HepG2 (cell line): ENCODE results near the gene DUSP8. TPM values are rescaled to one million over a fixed set of nuclear protein-coding genes. Genes with fewer than 3 reads are reported as not detected.

Experiments
- ATAC-seq: fragments of 200-7000 bp; cut with Tn5 transposase; 3 replicates; pipeline ENCODE4 v1.9.1; 2020; ENCODE audit warnings: mild to moderate bottlenecking, moderate library complexity
- BruUV-seq: library from RNA; stranded (reverse); fragments of 400-500 nt; replicated peaks from 2 replicates; lab custom pipeline; 2021; lab: Mats Ljungman, UMichigan
- CTCF ChIA-PET: fragments of 300-600 bp; formaldehyde crosslinking; extraction: SDS; loops from one replicate; lab custom pipeline; 2021; ENCODE audit warnings: low total read pairs, inconsistent platforms, low intra/inter-chr PET ratio; lab: Yijun Ruan, JAX
- POLR2A ChIA-PET: fragments of 350-600 bp; sonication (Branson Sonifier 250); formaldehyde crosslinking; loops from one replicate; lab custom pipeline; 2020; ENCODE audit warnings: antibody characterized with exemption, inconsistent platforms; lab: Yijun Ruan, JAX
- DNase-seq: peaks from one replicate; pipeline ENCODE4 v3.0.0-alpha.2; 2015; ENCODE audit warnings: low spot score
- FAIRE-seq: peaks from 3 replicates; lab custom pipeline; 2011; peaks lifted over from hg19 to GRCh38; lab: Jason Lieb, UNC
- H2AFZ ChIP-seq: one replicate; pipeline ENCODE4 v1.6.1; 2011; ENCODE audit warnings: low read length, inconsistent platforms
- H3K27ac ChIP-seq: fragments of 300-600 bp; 3 replicates; pipeline ENCODE4 v1.8.0; 2011; ENCODE audit warnings: mixed run types, mild to moderate bottlenecking, mixed read lengths, low read length, inconsistent platforms; ENCODE audit not compliant: insufficient read depth; ENCODE audit errors: extremely low read length
- H3K27me3 ChIP-seq, 2 experiments: fragments of 200-600 bp in 1 of 2; 2 replicates in 1 of 2; 3 replicates in 1 of 2; pipeline versions ENCODE4 v1.6.0 to v1.8.0; 2011; ENCODE audit warnings: low read length in 2 of 2, mild to moderate bottlenecking in 2 of 2, moderate library complexity in 2 of 2, inconsistent platforms in 1 of 2; ENCODE audit not compliant: insufficient read depth in 2 of 2, control insufficient read depth in 1 of 2
- H3K36me3 ChIP-seq, 2 experiments: fragments of 200-600 bp in 1 of 2; replicated peaks in 1 of 2; 2 replicates in 1 of 2; 3 replicates in 1 of 2; pipeline versions ENCODE4 v1.5.1 to v1.8.0; 2011; ENCODE audit warnings: low read length in 2 of 2, inconsistent platforms in 1 of 2; ENCODE audit not compliant: insufficient read depth in 2 of 2, control insufficient read depth in 1 of 2
- H3K4me1 ChIP-seq: 2 replicates; pipeline ENCODE4 v1.5.1; 2012; ENCODE audit warnings: low read length, inconsistent platforms; ENCODE audit not compliant: insufficient read depth
- H3K4me2 ChIP-seq: 2 replicates; pipeline ENCODE4 v1.6.0; 2011; ENCODE audit warnings: low read depth, low read length, inconsistent platforms
- H3K4me3 ChIP-seq, 3 experiments: fragments of 200-600 bp in 1 of 3; sonication (generic), shearing (Covaris generic) in 1 of 3; replicated peaks in 1 of 3; 2 replicates each; pipeline ENCODE4 v1.5.1; 2011 to 2016; ENCODE audit warnings: low read length in 3 of 3, inconsistent platforms in 2 of 3, low read depth in 2 of 3, mild to moderate bottlenecking in 2 of 3, control low read depth in 1 of 3, mixed read lengths in 1 of 3; ENCODE audit not compliant: insufficient read depth in 1 of 3
- H3K79me2 ChIP-seq: one replicate; pipeline ENCODE4 v1.6.1; 2011; ENCODE audit warnings: low read length, inconsistent platforms; ENCODE audit not compliant: insufficient read depth
- H3K9ac ChIP-seq: 2 replicates; pipeline ENCODE4 v1.6.0; 2011; ENCODE audit warnings: mild to moderate bottlenecking, low read depth, low read length, inconsistent platforms; ENCODE audit not compliant: insufficient read depth
- H3K9me3 ChIP-seq: 2 replicates; pipeline ENCODE4 v1.5.1; 2012; ENCODE audit warnings: mild to moderate bottlenecking, low read length
- H4K20me1 ChIP-seq: 2 replicates; pipeline ENCODE4 v1.6.0; 2011; ENCODE audit warnings: inconsistent platforms, mild to moderate bottlenecking, low read length, moderate library complexity; ENCODE audit not compliant: insufficient read depth
- EEA1 ChIP-seq: sonication (generic); formaldehyde crosslinking; IDR thresholded peaks from 2 replicates; pipeline ENCODE4 v1.5.1; 2020; ENCODE audit warnings: mild to moderate bottlenecking, missing genetic modification reagents, borderline replicate concordance
- JUN ChIP-seq: sonication (generic); formaldehyde crosslinking; IDR thresholded peaks from 2 replicates; pipeline ENCODE4 v1.4.0; 2020; ENCODE audit warnings: mild to moderate bottlenecking, missing genetic modification reagents
- PHB2 ChIP-seq: fragments of 450-650 bp; IDR thresholded peaks from 2 replicates; pipeline ENCODE4 v1.6.1; 2018; ENCODE audit not compliant: partially characterized antibody
- TBL1XR1 ChIP-seq: fragments of 150-350 bp; IDR thresholded peaks from 2 replicates; pipeline ENCODE4 v1.6.1; 2014; ENCODE audit warnings: borderline replicate concordance, low read length; ENCODE audit not compliant: partially characterized antibody
- TOE1 ChIP-seq: sonication (generic); formaldehyde crosslinking; IDR thresholded peaks from 2 replicates; pipeline ENCODE4 v1.4.0; 2020; ENCODE audit warnings: mild to moderate bottlenecking, missing genetic modification reagents
- TSC22D2 ChIP-seq: sonication (generic); formaldehyde crosslinking; IDR thresholded peaks from 2 replicates; pipeline ENCODE4 v1.5.1; 2020; ENCODE audit warnings: missing genetic modification reagents, mild to moderate bottlenecking, borderline replicate concordance
- ZNF383 ChIP-seq: sonication (generic); formaldehyde crosslinking; IDR thresholded peaks from 2 replicates; pipeline ENCODE4 v1.4.0; 2020; ENCODE audit warnings: missing genetic modification reagents, mild to moderate bottlenecking, borderline replicate concordance
- ZNF468 ChIP-seq: sonication (generic); formaldehyde crosslinking; IDR thresholded peaks from 2 replicates; pipeline ENCODE4 v1.8.0; 2022; ENCODE audit warnings: mild to moderate bottlenecking, moderate library complexity, missing genetic modification reagents
- ZNF605 ChIP-seq: sonication (generic); formaldehyde crosslinking; IDR thresholded peaks from 2 replicates; pipeline ENCODE4 v1.8.0; 2022; ENCODE audit warnings: mild to moderate bottlenecking, missing genetic modification reagents
- ZNF768 ChIP-seq: sonication (generic); formaldehyde crosslinking; IDR thresholded peaks from 2 replicates; pipeline ENCODE4 v1.4.0; 2020; ENCODE audit warnings: missing genetic modification reagents
- ZNF800 ChIP-seq: sonication (generic); formaldehyde crosslinking; IDR thresholded peaks from 2 replicates; pipeline ENCODE4 v1.4.0; 2020; ENCODE audit warnings: missing genetic modification reagents
- ZSCAN12 ChIP-seq: sonication (generic); formaldehyde crosslinking; IDR thresholded peaks from 2 replicates; pipeline ENCODE4 v1.9.0; 2021; ENCODE audit warnings: mild to moderate bottlenecking, missing genetic modification reagents
- WGBS: methylation state at CpG from one replicate; pipeline ENCODE4 v1.1.6; 2017; ENCODE audit warnings: low lambda C conversion rate; 5-methylcytosine and 5-hydroxymethylcytosine counted together
- in situ Hi-C: cut with HindIII; loops from 2 replicates; pipeline ENCODE4 v1.10.0; 2017; ENCODE audit warnings: low pct_unique_long_range_greater_than_20kb; ENCODE audit not compliant: extremely low pct_ligation_motif_present
- intact Hi-C: fragments of 100-400 bp; cut with micrococcal nuclease; formaldehyde crosslinking; loops from one replicate; pipeline ENCODE4 v1.10.0; 2022; ENCODE audit not compliant: unreplicated experiment
- polyA plus RNA-seq, 8 experiments: library from polyadenylated mRNA; depleted of rRNA in 3 of 8; stranded (reverse) in 7 of 8; unstranded in 1 of 8; fragments of >200 nt; fragmentation: Illumina TruSeq in 4 of 8; extraction: Trizol in 4 of 8; gene quantifications; 2 replicates each; pipeline versions ENCODE4 v1.2.1 to v1.2.3, GENCODE V29; 2011 to 2016; ENCODE audit warnings: low read depth in 4 of 8, missing spikeins in 1 of 8, mixed read lengths in 1 of 8; ENCODE audit not compliant: insufficient read depth in 1 of 8
- total RNA-seq, 5 experiments: library from RNA; depleted of rRNA; stranded (reverse); fragments of >200 nt; fragmentation: Illumina TruSeq; extraction: Trizol; gene quantifications; 2 replicates each; pipeline ENCODE4 v1.2.3, GENCODE V29; 2016; ENCODE audit warnings: low read depth in 1 of 5
- TF ChIP-seq, protein P1 (sequence below): sonication (generic); formaldehyde crosslinking; IDR thresholded peaks from 2 replicates; pipeline ENCODE4 v1.4.0; 2020; ENCODE audit warnings: missing genetic modification reagents

The DUSP8 gene
- total and polyA plus RNA-seq, 2 of the 13 experiments (the other 11 are each of a cell fraction or from before 2014, with no cell fraction given): 1.8 to 8.0 TPM

DNA sequence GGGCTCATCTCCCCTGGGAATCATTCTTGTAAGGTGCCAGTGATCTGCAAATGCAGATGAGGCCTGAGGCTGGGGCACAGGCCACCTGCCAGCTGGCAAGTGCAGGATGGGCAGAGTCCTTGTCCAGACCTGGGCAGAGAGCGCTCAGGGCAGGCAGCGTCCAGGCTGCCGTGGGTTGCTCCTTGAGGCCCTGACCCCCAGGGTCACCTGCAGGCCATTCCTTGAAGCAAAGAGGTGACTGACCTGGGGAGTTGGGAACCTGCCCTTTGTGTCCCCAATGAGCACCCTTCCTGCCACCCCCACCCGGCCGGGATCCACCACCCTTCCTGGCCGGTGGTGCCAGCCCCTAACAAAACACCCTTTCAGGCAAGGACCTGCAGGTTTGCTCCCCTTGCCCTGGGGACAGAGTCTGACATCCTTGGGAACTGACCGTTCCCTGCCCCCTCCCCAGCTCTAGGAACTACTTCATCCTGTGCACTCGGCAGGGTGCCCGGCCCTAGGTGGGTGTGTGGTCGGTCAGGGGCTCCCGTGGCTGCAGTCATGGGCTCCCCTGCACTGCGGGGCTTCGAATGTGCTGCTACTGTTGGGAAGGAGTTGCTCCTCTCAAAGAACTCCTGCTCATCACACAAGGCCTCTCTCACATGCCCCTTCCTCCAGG, 28.3 kb downstream of the DUSP8 start:
- intact Hi-C loops: no loop called here
- ATAC-seq: no peak

More for the DNA sequence above, 28.3 kb downstream of the DUSP8 start:
- no peak overlapping the region for H3K9ac ChIP-seq
- H3K9me3 ChIP-seq: no peaks in the 10 kb centered on the region
- FAIRE-seq: no peak
- CTCF ChIA-PET: no interaction called here
- in situ Hi-C loops: no loop called here
- BruUV-seq: no TSS peak
- peaks cover 40 to 84% of the 10 kb centered on the region in 2 experiments; a peak in 4 of 5 replicates for H3K27me3 ChIP-seq
- peaks cover 5% of the 10 kb centered on the region for H3K4me1 ChIP-seq
- TF ChIP-seq JUN (CRISPR knock-in tag): no peak
- TF ChIP-seq TOE1 (CRISPR knock-in tag): no peak
- TF ChIP-seq PHB2: no peak
- TF ChIP-seq TBL1XR1: no peak
- TF ChIP-seq ZNF605 (CRISPR knock-in tag): no peak
- TF ChIP-seq ZNF768: no peak
- no peak for TF ChIP-seq ZNF800 (CRISPR knock-in tag)
- TF ChIP-seq ZNF468 (CRISPR knock-in tag): no peak
- no peak for TF ChIP-seq TSC22D2 (CRISPR knock-in tag)
- no peak for TF ChIP-seq ZSCAN12 (CRISPR knock-in tag)
- TF ChIP-seq ZNF383 (CRISPR knock-in tag): no peak
- TF ChIP-seq, protein P1, sequence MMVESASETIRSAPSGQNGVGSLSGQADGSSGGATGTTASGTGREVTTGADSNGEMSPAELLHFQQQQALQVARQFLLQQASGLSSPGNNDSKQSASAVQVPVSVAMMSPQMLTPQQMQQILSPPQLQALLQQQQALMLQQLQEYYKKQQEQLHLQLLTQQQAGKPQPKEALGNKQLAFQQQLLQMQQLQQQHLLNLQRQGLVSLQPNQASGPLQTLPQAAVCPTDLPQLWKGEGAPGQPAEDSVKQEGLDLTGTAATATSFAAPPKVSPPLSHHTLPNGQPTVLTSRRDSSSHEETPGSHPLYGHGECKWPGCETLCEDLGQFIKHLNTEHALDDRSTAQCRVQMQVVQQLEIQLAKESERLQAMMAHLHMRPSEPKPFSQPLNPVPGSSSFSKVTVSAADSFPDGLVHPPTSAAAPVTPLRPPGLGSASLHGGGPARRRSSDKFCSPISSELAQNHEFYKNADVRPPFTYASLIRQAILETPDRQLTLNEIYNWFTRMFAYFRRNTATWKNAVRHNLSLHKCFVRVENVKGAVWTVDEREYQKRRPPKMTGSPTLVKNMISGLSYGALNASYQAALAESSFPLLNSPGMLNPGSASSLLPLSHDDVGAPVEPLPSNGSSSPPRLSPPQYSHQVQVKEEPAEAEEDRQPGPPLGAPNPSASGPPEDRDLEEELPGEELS (CRISPR knock-in tag): no peak
- TF ChIP-seq EEA1 (CRISPR knock-in tag): no peak
- H4K20me1 ChIP-seq: no peaks in the 10 kb centered on the region
- no peak overlapping the region for H3K4me2 ChIP-seq
- no peak for DNase-seq
- H3K79me2 ChIP-seq: no peaks in the 10 kb centered on the region
- H3K27ac ChIP-seq: no peak overlapping the region
- POLR2A ChIA-PET: no interaction called here
- no peak overlapping the region for H2AFZ ChIP-seq
- no peaks in the 10 kb centered on the region for H3K36me3 ChIP-seq
- no peak overlapping the region for H3K4me3 ChIP-seq
- WGBS: 0% methylated on average over 6 of the region's 13 CpGs
